ENCODE measurements around the gene TTLL8. TPM values are rescaled to one million over a fixed set of nuclear protein-coding genes. Genes with fewer than 3 reads are reported as not detected.

Gene TTLL8
- total RNA-seq, 1 experiment from 2014 or later: not detected

- H3K4me3 ChIP-seq (ENCODE audit: low read depth in 2 of 2, low read length in 2 of 2): no peak overlapping the region
- intact Hi-C loops (cut with micrococcal nuclease; ENCODE audit: unreplicated experiment) (loop anchor here (5.0 kb wide), 1 partner anchor 34 kb away; no protein-coding TSS in a partner anchor), in situ Hi-C loops (cut with HindIII; ENCODE audit: low pct_unique_long_range_greater_than_20kb, low sequenced_read_pairs) (no loop called here)
- TF ChIP-seq REST (IDR thresholded peaks at IDR 0.05; ENCODE audit: insufficient read depth in 1 of 2, low read depth in 2 of 2, low read length in 1 of 2): no peak
- peak; percentile 85 for TF ChIP-seq CTCF (IDR thresholded peaks at IDR 0.05)
- POLR2A ChIA-PET: no interaction called here
- H3K36me3 ChIP-seq (ENCODE audit: control insufficient read depth, insufficient read depth, low read length): no peaks in the 10 kb centered on the region
- H3K27ac ChIP-seq (ENCODE audit: low read length): no peak overlapping the region
- peak; percentile 86 for ATAC-seq
- H3K27me3 ChIP-seq (ENCODE audit: control insufficient read depth, insufficient read depth, low read length): no peaks in the 10 kb centered on the region
- CTCF ChIA-PET: interaction anchor here (0.5 kb wide), 2 partner anchors 35 to 57 kb away, joined by 3 to 4 read pairs; no protein-coding TSS in a partner anchor
- no peaks in the 10 kb centered on the region for H3K9me3 ChIP-seq (ENCODE audit: control insufficient read depth, insufficient read depth, low read depth, low read length)
- DNase-seq (ENCODE audit: low read depth, low spot score): no peak
- H3K4me1 ChIP-seq (ENCODE audit: control insufficient read depth, insufficient read depth, low read length): peaks cover 24% of the 10 kb centered on the region
- BruUV-seq (replicated peaks): no TSS peak
Observed at GRCh38 chr22:49992921-49993648, 65.0 kb downstream of the TTLL8 start.

GRCh38 chr22:49991907-49992533, 66.1 kb downstream of the TTLL8 start:
- Histone ChIP-seq H3K4me1 (ENCODE audit: control insufficient read depth, insufficient read depth, low read length) (peaks cover 22% of the 10 kb centered on the region), H3K36me3 (ENCODE audit: control insufficient read depth, insufficient read depth, low read length) (no peaks in the 10 kb centered on the region), H3K9me3 (ENCODE audit: control insufficient read depth, insufficient read depth, low read depth, low read length) (no peaks in the 10 kb centered on the region), H3K27ac (ENCODE audit: low read length) (no peak overlapping the region), H3K4me3 (ENCODE audit: low read depth in 2 of 2, low read length in 2 of 2) (no peak overlapping the region), H3K27me3 (ENCODE audit: control insufficient read depth, insufficient read depth, low read length) (no peaks in the 10 kb centered on the region)
- ATAC-seq (no peak), DNase-seq (ENCODE audit: low read depth, low spot score) (no peak)
- in situ Hi-C loops (cut with HindIII; ENCODE audit: low pct_unique_long_range_greater_than_20kb, low sequenced_read_pairs) (no loop called here), intact Hi-C loops (cut with micrococcal nuclease; ENCODE audit: unreplicated experiment) (loop anchor here (5.0 kb wide), 1 partner anchor 35 kb away; no protein-coding TSS in a partner anchor)
- ChIA-PET POLR2A (no interaction called here), CTCF (interaction anchor here (0.6 to 1.0 kb wide), 2 partner anchors 38 to 110 kb away, joined by 4 to 6 read pairs; no protein-coding TSS in a partner anchor)
- TF ChIP-seq POLR2AphosphoS5 (IDR thresholded peaks at IDR 0.05; ENCODE audit: low read depth, low read length) (no peak), SIN3A (IDR thresholded peaks at IDR 0.05; ENCODE audit: borderline replicate concordance, insufficient read depth, low read depth, low read length) (no peak), CTCF (IDR thresholded peaks at IDR 0.05) (no peak), REST (IDR thresholded peaks at IDR 0.05; ENCODE audit: insufficient read depth in 1 of 2, low read depth in 2 of 2, low read length in 1 of 2) (no peak), TCF7L2 (IDR thresholded peaks at IDR 0.05; ENCODE audit: low read depth, low read length) (no peak)
- no TSS peak for BruUV-seq (replicated peaks)

Measured in Panc1 (cell line).